ENCODE results near the gene IKBKG.
"Not testable (repeated sequence)": the region's sequence is repeated elsewhere in the genome, so short reads cannot be mapped to it uniquely, and the experiment has no call there.

Gene IKBKG

DNA sequence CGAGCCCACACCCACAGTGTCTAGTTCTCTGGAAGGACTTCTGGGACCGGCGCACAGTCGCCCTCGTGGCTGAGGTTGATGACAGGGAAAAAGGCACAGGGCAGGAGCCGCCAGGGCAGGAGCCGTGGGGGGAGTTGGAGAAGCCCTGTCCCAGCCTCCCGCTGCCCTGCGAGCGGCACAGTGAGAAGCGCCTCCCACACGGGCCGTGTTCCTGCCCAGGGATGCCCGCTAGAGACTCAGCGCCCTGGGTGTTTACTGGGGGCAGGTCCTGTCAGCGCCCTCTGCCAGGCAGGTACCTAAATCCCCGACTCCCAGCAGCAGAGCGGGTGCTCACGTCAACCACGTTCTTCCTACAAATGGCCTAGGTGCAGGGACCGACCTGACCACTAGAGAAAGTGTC, 11.5 kb downstream of the IKBKG start:
- H3K27me3 ChIP-seq (ENCODE audit: control insufficient read depth in 1 of 2, insufficient read depth in 2 of 2, low read length in 2 of 2); H3K36me3 ChIP-seq (ENCODE audit: control insufficient read depth in 1 of 2, insufficient read depth in 2 of 2, low read length in 2 of 2); H3K9ac ChIP-seq (ENCODE audit: low read depth in 1 of 2, low read length in 2 of 2); H3K4me1 ChIP-seq (ENCODE audit: control insufficient read depth in 1 of 2, insufficient read depth in 2 of 2, low read length in 2 of 2); H3K4me3 ChIP-seq (ENCODE audit: low read depth in 1 of 2, low read length in 2 of 2); H3K9me3 ChIP-seq (ENCODE audit: control insufficient read depth in 1 of 2, low read length in 2 of 2); H3K27ac ChIP-seq (ENCODE audit: low read depth, low read length): not testable (repeated sequence)

DNA sequence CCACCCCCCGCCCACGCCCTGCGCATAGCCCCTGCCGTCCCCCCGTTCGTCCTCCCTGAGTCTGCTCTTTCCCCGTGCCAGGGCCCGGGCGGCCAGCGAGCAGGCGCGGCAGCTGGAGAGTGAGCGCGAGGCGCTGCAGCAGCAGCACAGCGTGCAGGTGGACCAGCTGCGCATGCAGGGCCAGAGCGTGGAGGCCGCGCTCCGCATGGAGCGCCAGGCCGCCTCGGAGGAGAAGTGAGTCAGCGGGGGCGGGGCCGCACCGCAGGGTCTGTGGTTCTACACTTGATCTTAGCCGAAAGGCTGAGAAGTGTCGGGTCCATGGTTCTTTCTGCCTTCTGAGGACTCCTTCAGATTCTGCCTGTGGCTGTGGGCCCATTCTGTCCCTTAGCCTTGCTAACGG, 12.9 kb downstream of the IKBKG start:
- not testable (repeated sequence) for H3K36me3 ChIP-seq (ENCODE audit: control insufficient read depth in 1 of 2, insufficient read depth in 2 of 2, low read length in 2 of 2); H3K27me3 ChIP-seq (ENCODE audit: control insufficient read depth in 1 of 2, insufficient read depth in 2 of 2, low read length in 2 of 2); H3K4me3 ChIP-seq (ENCODE audit: low read depth in 1 of 2, low read length in 2 of 2); H3K27ac ChIP-seq (ENCODE audit: low read depth, low read length); H3K4me1 ChIP-seq (ENCODE audit: control insufficient read depth in 1 of 2, insufficient read depth in 2 of 2, low read length in 2 of 2); H3K9ac ChIP-seq (ENCODE audit: low read depth in 1 of 2, low read length in 2 of 2); H3K9me3 ChIP-seq (ENCODE audit: control insufficient read depth in 1 of 2, low read length in 2 of 2)

DNA sequence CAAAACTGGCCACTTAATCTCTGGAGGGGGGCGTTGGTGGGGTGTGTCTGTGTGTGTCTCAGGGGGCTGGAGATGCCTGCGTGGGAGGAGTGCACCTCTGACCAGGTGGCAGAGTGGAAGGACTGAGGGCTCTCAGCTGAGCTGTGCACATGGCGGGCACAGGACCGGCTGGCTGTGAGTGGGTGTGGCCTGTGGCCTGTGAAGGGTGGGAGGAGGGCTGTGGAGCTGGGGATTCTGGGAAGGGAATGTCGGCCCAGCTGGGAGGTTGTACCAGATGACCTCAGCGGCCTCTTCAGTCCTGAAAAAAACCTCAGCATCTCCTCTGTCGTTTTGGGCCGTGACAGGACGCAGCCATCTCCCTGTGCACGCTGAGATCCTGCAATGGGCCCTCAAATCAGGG, 14.9 kb downstream of the IKBKG start:
- not testable (repeated sequence) for H3K27ac ChIP-seq (ENCODE audit: low read depth, low read length); H3K9me3 ChIP-seq (ENCODE audit: control insufficient read depth in 1 of 2, low read length in 2 of 2); H3K9ac ChIP-seq (ENCODE audit: low read depth in 1 of 2, low read length in 2 of 2)

GRCh38 chrX:154570361-154570760, 22.9 kb downstream of the IKBKG start:
- H3K9ac ChIP-seq (ENCODE audit: low read depth in 1 of 2, low read length in 2 of 2); H3K4me3 ChIP-seq (ENCODE audit: low read depth in 1 of 2, low read length in 2 of 2); H3K9me3 ChIP-seq (ENCODE audit: control insufficient read depth in 1 of 2, low read length in 2 of 2); H3K36me3 ChIP-seq (ENCODE audit: control insufficient read depth in 1 of 2, insufficient read depth in 2 of 2, low read length in 2 of 2); H3K27me3 ChIP-seq (ENCODE audit: control insufficient read depth in 1 of 2, insufficient read depth in 2 of 2, low read length in 2 of 2); H3K27ac ChIP-seq (ENCODE audit: low read depth, low read length); H3K4me1 ChIP-seq (ENCODE audit: control insufficient read depth in 1 of 2, insufficient read depth in 2 of 2, low read length in 2 of 2): not testable (repeated sequence)

More for the DNA sequence above, 14.9 kb downstream of the IKBKG start:
- H3K27me3 ChIP-seq (ENCODE audit: control insufficient read depth in 1 of 2, insufficient read depth in 2 of 2, low read length in 2 of 2); H3K4me1 ChIP-seq (ENCODE audit: control insufficient read depth in 1 of 2, insufficient read depth in 2 of 2, low read length in 2 of 2); H3K4me3 ChIP-seq (ENCODE audit: low read depth in 1 of 2, low read length in 2 of 2); H3K36me3 ChIP-seq (ENCODE audit: control insufficient read depth in 1 of 2, insufficient read depth in 2 of 2, low read length in 2 of 2): not testable (repeated sequence)

DNA sequence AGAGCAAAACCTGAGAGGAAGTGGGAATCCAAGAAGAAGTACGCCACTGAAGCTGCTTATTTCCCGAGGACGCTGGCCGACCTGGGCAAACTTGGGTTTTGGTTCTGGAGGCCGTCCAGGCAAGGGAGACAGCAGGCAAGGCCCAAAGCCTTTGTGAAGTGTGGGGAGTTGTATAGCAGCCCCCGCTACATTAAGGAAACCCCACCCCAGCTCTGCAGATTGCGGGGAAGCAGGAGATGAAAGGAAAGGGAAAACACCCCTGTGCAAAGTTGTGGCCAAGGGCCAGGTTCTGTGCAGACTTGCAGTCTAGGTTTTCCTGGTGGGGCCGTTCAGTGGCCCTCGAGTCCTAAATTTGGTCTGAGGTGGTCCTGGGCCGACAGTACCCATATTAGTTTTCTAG, 25.6 kb downstream of the IKBKG start:
- H3K4me1 ChIP-seq (ENCODE audit: control insufficient read depth in 1 of 2, insufficient read depth in 2 of 2, low read length in 2 of 2); H3K9ac ChIP-seq (ENCODE audit: low read depth in 1 of 2, low read length in 2 of 2); H3K27me3 ChIP-seq (ENCODE audit: control insufficient read depth in 1 of 2, insufficient read depth in 2 of 2, low read length in 2 of 2); H3K36me3 ChIP-seq (ENCODE audit: control insufficient read depth in 1 of 2, insufficient read depth in 2 of 2, low read length in 2 of 2); H3K27ac ChIP-seq (ENCODE audit: low read depth, low read length); H3K9me3 ChIP-seq (ENCODE audit: control insufficient read depth in 1 of 2, low read length in 2 of 2); H3K4me3 ChIP-seq (ENCODE audit: low read depth in 1 of 2, low read length in 2 of 2): not testable (repeated sequence)

GRCh38 chrX:154575076-154575475, 27.7 kb downstream of the IKBKG start:
- H3K4me3 ChIP-seq (ENCODE audit: low read depth in 1 of 2, low read length in 2 of 2) = not testable (repeated sequence)

DNA sequence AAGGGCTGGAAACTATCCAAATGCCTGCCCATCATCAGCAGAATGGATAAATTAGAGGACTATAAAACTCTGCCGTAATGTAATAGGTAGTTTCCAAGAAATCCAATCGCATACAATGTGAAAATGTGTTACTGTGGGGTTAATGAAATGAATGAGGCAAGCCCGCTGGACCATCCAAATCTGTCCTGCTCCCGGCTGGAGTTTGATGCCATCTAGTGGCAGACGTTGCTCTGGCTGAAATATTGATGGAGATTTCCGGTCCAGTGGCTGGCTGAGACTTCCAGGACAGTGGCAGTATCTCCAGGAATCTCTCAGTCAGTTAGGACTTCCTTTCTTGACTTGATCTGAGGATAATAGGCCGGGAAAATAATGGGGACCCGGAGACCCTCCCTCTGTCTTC, 35.6 kb downstream of the IKBKG start:
- not testable (repeated sequence) for H3K4me3 ChIP-seq (ENCODE audit: low read depth in 1 of 2, low read length in 2 of 2); H3K4me1 ChIP-seq (ENCODE audit: control insufficient read depth in 1 of 2, insufficient read depth in 2 of 2, low read length in 2 of 2); H3K9ac ChIP-seq (ENCODE audit: low read depth in 1 of 2, low read length in 2 of 2); H3K9me3 ChIP-seq (ENCODE audit: control insufficient read depth in 1 of 2, low read length in 2 of 2); H3K27me3 ChIP-seq (ENCODE audit: control insufficient read depth in 1 of 2, insufficient read depth in 2 of 2, low read length in 2 of 2); H3K27ac ChIP-seq (ENCODE audit: low read depth, low read length); H3K36me3 ChIP-seq (ENCODE audit: control insufficient read depth in 1 of 2, insufficient read depth in 2 of 2, low read length in 2 of 2)

More at GRCh38 chrX:154575076-154575475, 27.7 kb downstream of the IKBKG start:
- not testable (repeated sequence) for H3K36me3 ChIP-seq (ENCODE audit: control insufficient read depth in 1 of 2, insufficient read depth in 2 of 2, low read length in 2 of 2); H3K27me3 ChIP-seq (ENCODE audit: control insufficient read depth in 1 of 2, insufficient read depth in 2 of 2, low read length in 2 of 2); H3K9ac ChIP-seq (ENCODE audit: low read depth in 1 of 2, low read length in 2 of 2); H3K9me3 ChIP-seq (ENCODE audit: control insufficient read depth in 1 of 2, low read length in 2 of 2); H3K4me1 ChIP-seq (ENCODE audit: control insufficient read depth in 1 of 2, insufficient read depth in 2 of 2, low read length in 2 of 2); H3K27ac ChIP-seq (ENCODE audit: low read depth, low read length)

DNA sequence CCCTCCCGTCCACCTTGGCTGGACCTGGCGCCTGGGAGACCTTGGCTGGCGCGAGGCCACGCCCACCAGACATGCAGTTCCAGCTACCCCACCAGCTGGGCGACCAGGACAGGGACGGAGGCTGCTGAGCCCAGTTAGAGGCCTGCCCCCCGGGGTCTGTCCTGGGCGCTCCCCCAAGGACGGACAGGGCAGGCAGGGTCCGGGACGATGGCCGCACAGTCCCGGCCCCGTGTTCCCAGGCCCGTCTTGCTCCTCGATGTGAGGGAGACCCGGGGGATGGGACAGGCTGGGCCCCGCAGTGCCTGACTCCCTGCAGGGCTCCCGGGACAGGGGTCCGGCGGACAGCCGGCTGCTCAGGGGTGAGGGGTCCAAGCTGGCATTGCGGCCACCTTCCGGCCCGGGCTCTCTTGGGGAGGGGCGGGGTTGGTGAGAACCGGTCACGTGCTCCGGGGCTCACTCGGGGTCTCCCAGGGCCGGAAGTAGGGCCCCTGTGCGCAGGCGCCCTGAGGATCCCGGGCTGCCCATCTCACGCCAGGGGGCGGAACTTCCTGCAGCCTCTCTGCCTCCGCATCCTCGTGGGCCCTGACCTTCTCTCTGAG, 37.3 kb downstream of the IKBKG start, which contains the start of gene CTAG1A:
Gene CTAG1A (plus strand): TSS at position 549 of the 599 bp plus-strand sequence. CDS start 74 bp downstream, outside the sequence.
- not testable (repeated sequence) for H3K9ac ChIP-seq (ENCODE audit: low read depth in 1 of 2, low read length in 2 of 2); H3K36me3 ChIP-seq (ENCODE audit: control insufficient read depth in 1 of 2, insufficient read depth in 2 of 2, low read length in 2 of 2); H3K27me3 ChIP-seq (ENCODE audit: control insufficient read depth in 1 of 2, insufficient read depth in 2 of 2, low read length in 2 of 2)

GRCh38 chrX:154590415-154590814, 43.0 kb downstream of the IKBKG start:
- not testable (repeated sequence) for H3K36me3 ChIP-seq (ENCODE audit: control insufficient read depth in 1 of 2, insufficient read depth in 2 of 2, low read length in 2 of 2); H3K4me3 ChIP-seq (ENCODE audit: low read depth in 1 of 2, low read length in 2 of 2); H3K9me3 ChIP-seq (ENCODE audit: control insufficient read depth in 1 of 2, low read length in 2 of 2); H3K27me3 ChIP-seq (ENCODE audit: control insufficient read depth in 1 of 2, insufficient read depth in 2 of 2, low read length in 2 of 2); H3K4me1 ChIP-seq (ENCODE audit: control insufficient read depth in 1 of 2, insufficient read depth in 2 of 2, low read length in 2 of 2); H3K27ac ChIP-seq (ENCODE audit: low read depth, low read length); H3K9ac ChIP-seq (ENCODE audit: low read depth in 1 of 2, low read length in 2 of 2)

More for the DNA sequence above, 37.3 kb downstream of the IKBKG start, which contains the start of gene CTAG1A:
- not testable (repeated sequence) for H3K4me1 ChIP-seq (ENCODE audit: control insufficient read depth in 1 of 2, insufficient read depth in 2 of 2, low read length in 2 of 2); H3K9me3 ChIP-seq (ENCODE audit: control insufficient read depth in 1 of 2, low read length in 2 of 2); H3K4me3 ChIP-seq (ENCODE audit: low read depth in 1 of 2, low read length in 2 of 2); H3K27ac ChIP-seq (ENCODE audit: low read depth, low read length)

DNA sequence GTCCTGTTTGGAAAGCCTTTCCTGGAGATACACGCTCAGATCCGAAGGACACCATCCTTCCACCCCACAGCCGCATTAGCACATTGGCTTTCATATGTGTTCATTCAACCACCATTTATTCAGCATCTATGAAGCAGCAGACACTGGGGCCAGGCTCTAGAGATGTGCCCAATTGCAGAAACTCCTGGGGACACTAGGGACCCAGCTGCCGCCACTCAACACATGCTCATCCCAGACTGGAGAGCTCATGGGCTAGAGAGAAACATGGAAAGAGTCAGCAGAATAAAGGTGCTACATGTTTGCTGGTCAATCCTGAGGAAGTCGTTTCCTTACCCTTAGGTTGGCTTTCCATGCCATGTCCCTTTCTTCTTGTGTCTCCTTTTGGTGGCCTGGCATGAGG, 45.1 kb downstream of the IKBKG start:
- Histone ChIP-seq H3K4me1 (ENCODE audit: control insufficient read depth in 1 of 2, insufficient read depth in 2 of 2, low read length in 2 of 2) (no peaks in the 10 kb centered on the region), H3K27ac (ENCODE audit: low read depth, low read length) (no peak overlapping the region), H3K27me3 (ENCODE audit: control insufficient read depth in 1 of 2, insufficient read depth in 2 of 2, low read length in 2 of 2) (no peaks in the 10 kb centered on the region), H3K36me3 (ENCODE audit: control insufficient read depth in 1 of 2, insufficient read depth in 2 of 2, low read length in 2 of 2) (no peaks in the 10 kb centered on the region), H3K4me3 (ENCODE audit: low read depth in 1 of 2, low read length in 2 of 2) (no peak overlapping the region), H3K9ac (ENCODE audit: low read depth in 1 of 2, low read length in 2 of 2) (no peak overlapping the region), H3K9me3 (ENCODE audit: control insufficient read depth in 1 of 2, low read length in 2 of 2) (no peaks in the 10 kb centered on the region)

- no peaks in the 10 kb centered on the region for H3K27me3 ChIP-seq (ENCODE audit: control insufficient read depth in 1 of 2, insufficient read depth in 2 of 2, low read length in 2 of 2)
- H3K9ac ChIP-seq (ENCODE audit: low read depth in 1 of 2, low read length in 2 of 2) = no peak overlapping the region
- H3K9me3 ChIP-seq (ENCODE audit: control insufficient read depth in 1 of 2, low read length in 2 of 2) = no peaks in the 10 kb centered on the region
- H3K4me1 ChIP-seq (ENCODE audit: control insufficient read depth in 1 of 2, insufficient read depth in 2 of 2, low read length in 2 of 2) = no peaks in the 10 kb centered on the region
- H3K27ac ChIP-seq (ENCODE audit: low read depth, low read length) = no peak overlapping the region
- no peak overlapping the region for H3K4me3 ChIP-seq (ENCODE audit: low read depth in 1 of 2, low read length in 2 of 2)
- no peaks in the 10 kb centered on the region for H3K36me3 ChIP-seq (ENCODE audit: control insufficient read depth in 1 of 2, insufficient read depth in 2 of 2, low read length in 2 of 2)
Measured at GRCh38 chrX:154593201-154593600, 45.8 kb downstream of the IKBKG start.

Data from duodenal mucosa (tissue), 2 donors.